AG09319 (cell line): Measurements from ENCODE around the gene GZMM.

Source experiments
- DNase-seq: peaks from one replicate; pipeline ENCODE4 v3.0.0-alpha.2; 2010; ENCODE audit warnings: low read depth; ENCODE audit errors: extremely low read depth
- TF ChIP-seq, protein P1 (sequence below): IDR thresholded peaks from 2 replicates; pipeline ENCODE4 v1.5.1; 2011; ENCODE audit warnings: low read depth, mild to moderate bottlenecking, inconsistent platforms, low read length, moderate library complexity

Gene GZMM

DNA sequence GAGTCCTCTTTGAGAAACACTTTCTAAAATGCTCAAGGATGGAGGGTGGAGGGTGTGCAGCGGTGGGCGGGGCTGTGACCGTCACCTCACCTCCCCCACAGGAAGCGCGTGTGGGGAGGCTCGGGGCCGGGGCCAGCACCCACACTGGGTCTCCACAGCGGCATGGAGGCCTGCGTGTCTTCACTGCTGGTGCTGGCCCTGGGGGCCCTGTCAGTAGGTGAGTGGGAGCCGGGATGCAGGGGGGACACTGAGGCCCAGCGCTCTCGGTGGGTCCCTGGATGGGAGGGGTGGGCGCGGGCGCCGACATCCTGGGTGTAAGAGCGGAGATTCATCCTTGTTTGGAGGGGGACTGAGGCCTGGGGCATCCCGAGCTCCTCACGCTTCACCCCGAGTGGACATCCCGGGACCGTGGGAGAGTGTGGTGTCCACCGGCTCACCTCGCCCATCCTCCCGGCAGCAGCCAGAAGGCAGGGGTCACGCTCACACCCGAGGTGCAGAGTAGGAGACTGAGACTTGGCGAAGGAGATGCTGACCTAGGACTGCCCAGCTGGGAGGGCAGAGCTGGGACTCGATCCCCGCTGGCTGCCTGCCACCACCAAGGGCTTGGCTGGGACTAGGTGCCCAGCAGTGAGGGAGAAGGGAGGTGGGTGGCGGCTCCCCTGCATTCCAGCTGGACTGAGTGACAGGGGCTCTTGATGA, at the start of gene GZMM:
Gene GZMM, plus strand, starts transcription at position 144 of the 699 bp plus-strand sequence. Its CDS starts 19 bp downstream, at position 163.
- no peak for DNase-seq
- TF ChIP-seq, protein P1, sequence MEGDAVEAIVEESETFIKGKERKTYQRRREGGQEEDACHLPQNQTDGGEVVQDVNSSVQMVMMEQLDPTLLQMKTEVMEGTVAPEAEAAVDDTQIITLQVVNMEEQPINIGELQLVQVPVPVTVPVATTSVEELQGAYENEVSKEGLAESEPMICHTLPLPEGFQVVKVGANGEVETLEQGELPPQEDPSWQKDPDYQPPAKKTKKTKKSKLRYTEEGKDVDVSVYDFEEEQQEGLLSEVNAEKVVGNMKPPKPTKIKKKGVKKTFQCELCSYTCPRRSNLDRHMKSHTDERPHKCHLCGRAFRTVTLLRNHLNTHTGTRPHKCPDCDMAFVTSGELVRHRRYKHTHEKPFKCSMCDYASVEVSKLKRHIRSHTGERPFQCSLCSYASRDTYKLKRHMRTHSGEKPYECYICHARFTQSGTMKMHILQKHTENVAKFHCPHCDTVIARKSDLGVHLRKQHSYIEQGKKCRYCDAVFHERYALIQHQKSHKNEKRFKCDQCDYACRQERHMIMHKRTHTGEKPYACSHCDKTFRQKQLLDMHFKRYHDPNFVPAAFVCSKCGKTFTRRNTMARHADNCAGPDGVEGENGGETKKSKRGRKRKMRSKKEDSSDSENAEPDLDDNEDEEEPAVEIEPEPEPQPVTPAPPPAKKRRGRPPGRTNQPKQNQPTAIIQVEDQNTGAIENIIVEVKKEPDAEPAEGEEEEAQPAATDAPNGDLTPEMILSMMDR, result no peak

DNA sequence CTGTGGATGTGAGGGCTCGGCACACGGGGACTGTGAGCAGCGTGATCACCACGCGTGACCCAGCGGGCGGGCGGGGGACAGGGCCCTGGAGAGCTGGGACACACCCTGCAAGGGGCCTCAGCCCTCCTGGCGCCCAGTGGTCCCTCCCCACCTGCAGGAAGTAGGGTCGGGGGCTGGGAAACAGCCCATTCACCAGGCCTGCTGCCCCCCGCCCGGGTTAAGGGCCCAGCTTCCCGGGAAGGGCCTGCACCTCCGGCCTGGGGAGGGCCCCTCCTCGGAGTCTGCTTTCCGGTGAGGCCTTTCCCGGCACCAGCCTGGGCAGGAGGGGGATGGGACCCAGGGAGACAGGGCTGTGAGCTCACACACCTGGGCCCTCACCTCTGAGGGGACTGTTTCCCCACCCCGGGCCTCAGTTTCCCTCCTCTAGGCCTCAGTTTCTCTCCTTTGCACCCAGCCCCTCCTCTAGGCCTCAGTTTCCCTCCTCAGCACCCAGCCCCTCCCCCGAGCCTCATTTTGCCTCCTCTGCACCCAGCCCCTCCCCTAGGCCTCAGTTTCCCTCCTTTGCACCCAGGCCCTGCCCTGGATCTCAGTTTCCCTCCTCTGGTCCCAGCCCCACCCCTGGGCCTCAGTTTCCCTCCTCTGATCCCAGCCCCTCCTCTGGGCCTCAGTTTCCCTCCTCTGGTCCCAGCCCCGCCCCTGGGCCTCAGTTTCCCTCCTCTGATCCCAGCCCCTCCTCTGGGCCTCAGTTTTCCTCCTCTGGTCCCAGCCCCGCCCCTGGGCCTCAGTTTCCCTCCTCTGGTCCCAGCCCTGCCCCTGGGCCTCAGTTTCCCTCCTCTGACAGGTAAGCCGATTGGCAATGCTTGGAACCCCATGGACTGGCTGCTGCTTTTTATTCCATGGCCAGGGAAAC, 49.4 kb upstream of the GZMM start:
- DNase-seq, result no peak

DNA sequence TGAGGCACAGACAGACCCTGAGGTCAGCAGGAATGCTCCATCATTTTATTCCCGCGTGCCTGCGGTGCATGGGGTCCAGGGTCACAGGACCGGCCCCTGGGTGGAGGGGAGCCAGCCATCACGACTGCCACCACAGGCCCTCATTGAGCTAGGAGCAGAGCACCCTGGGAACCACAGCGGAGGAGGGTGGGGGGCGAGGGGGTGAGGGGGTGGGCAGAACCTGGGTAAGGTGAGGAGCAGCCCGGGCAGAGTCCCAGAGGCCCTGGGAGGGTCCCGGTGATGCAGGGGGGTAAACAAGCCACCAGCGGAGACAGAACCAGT, 48.8 kb upstream of the GZMM start:
- TF ChIP-seq, protein P1, result no peak
- DNase-seq, result no peak

More for the DNA sequence above, 49.4 kb upstream of the GZMM start:
- TF ChIP-seq, protein P1, result no peak

DNA sequence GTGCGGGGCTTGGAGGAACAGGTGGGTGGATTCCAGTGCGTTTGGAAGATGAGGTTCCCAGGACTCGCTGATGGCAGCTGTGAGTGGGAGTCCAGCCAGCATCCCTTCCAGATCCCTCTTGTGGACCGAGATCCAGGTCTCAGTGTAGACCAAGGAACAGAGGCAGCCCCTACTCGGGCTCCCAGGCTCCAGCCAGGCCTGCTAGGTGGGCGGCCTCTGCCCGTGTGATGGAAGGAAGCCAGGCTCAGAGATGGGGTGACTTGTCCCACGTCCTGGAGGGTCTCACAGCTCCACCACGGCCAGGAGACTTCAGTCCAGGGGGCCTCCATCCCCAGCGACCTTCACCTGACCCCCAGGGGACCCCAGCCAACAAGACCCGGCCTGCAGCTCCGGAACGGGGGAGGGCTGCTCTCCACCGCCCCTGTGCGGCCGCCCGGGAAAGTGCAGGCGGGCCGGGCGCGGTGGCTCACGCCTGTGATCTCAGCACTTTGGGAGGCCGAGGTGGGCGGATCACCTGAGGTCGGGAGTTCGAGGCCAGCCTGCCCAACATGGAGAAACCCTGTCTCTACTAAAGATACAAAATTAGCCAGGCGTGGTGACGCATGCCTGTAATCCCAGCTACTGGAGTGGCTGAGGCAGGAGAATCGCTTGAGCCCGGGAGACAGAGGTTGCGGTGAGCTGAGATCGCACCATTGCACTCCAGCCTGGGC, 48.3 kb upstream of the GZMM start:
- no peak for DNase-seq

DNA sequence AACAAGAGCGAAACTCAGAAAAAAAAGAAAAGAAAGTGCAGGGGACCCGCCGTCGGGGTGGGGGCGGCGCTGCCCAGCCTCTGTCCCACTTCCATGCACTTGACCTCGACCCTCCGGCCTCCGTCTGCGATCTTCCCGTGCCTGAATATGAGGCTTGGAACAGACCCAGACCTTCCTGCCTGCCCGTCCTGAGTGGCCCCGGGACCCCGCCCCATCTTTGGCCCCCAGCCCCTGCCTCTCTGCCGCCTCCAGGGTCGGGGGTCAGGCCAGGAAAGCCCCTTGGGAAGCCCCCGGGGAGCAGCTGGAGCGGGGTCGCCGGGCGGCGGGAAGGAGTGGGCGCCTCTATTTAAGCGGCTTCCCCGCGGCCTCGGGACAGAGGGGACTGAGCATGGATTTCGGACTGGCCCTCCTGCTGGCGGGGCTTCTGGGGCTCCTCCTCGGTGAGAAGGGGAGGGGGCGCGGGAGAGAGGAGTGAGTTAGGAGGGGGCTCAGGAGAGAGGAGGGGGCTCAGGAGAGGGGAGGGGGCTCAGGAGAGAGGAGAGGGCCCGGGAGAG, 47.7 kb upstream of the GZMM start, which contains the start of gene MADCAM1:
Gene MADCAM1, plus strand, starts transcription at position 375 of the 554 bp plus-strand sequence. Its CDS starts 14 bp downstream, at position 389.
- TF ChIP-seq, protein P1, result no peak
- no peak for DNase-seq

More for the DNA sequence above, 48.3 kb upstream of the GZMM start:
- TF ChIP-seq, protein P1, result peak; percentile 56

DNA sequence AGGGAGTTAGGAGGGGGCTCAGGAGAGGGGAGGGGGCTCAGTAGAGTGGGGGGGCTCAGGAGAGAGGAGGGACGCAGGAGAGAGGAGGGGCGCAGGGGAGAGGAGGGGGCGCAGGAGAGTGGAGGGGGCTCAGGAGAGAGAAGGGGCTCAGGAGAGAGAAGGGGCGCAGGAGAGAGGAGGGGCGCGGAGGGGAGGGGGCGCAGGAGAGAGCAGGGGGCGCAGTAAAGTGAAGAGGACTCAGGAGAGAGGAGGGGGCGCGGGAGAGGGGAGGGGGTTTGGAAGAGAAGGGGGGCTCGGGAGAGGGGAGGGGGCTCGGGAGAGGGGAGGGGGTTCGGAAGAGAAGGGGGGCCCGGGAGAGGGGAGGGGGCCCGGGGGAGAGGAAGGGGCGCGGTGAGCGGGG, 46.9 kb upstream of the GZMM start:
- DNase-seq, result no peak
- TF ChIP-seq, protein P1, result no peak
